ENCODE data around the gene DACT2.

DNA sequence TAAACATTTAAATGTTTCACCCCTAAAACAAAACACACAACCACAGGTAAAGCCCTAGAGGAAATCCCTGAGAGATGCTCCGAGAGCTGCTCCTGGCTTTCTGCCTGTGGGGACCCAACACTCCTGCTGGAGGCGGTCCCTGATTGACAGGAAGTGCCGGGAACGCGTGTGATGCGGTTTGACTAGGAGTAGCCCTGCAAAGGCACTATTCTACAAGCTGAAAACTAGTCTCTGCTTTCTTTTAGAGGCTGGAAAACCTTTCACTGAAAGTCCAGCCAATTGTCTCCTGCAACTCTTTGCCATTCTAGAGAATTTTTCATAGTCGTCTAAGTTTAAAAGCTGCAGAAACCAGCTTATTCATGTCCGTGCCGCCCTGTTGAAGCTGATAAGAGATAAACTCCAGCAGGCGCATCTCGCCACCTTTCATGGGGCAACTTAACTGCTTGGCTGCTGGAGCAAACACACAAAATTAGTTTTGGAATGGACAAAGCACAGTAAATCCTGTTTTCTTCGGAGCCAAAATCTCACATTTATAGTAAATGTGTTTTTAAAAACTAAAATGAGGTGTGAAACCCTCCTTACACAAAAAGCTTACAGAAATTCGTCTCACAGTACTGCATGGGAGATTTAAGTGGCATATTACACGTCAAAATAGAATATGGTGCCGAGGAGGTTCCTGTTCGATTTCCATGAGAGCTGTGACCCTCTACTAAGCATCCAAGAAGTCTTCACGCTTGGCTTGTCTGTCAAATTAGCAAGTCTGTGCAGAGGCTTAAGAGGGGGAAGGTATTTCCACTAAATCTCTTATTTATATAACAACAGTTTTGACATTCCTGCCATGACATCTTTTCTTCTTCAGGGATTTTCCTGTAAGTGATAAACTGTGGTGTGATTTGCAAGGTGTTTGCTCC lies 46.9 kb downstream of the DACT2 start:
- no peak for TF ChIP-seq FOXA1 (IDR thresholded peaks at IDR 0.05)
- no peak for TF ChIP-seq ARNT (IDR thresholded peaks at IDR 0.05)
